ENCODE measurements around the gene CARD14.
"Not testable (repeated sequence)": the region's sequence is repeated elsewhere in the genome, so short reads cannot be mapped to it uniquely, and the experiment has no call there.

CARD14 gene

DNA sequence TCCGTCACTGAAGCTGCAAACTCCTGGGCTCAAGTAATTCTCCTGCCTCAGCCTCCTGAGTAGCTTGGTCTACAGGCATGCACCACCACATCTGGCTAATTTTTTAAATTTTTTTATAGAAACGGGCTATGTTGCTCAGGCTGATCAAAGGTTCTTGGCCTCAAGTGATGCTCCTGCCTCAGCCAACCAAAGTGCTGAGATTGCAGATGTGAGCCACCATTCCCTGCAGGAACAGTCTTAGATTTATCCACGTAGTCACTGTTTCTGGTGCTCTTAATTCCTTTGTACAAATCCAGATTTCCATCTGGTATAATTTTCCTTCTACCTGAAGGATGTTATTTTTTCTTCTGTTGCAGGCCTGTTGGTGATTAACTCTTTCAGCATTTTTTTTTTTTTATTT is 63.4 kb downstream of the CARD14 start:
- no peak for DNase-seq (ENCODE audit: low read depth)
- no peak overlapping the region for H3K4me3 ChIP-seq (ENCODE audit: low read length)
- no peak for TF ChIP-seq CTCF (IDR thresholded peaks at IDR 0.05; ENCODE audit: insufficient read depth, low read depth, low read length, missing control alignments)

DNA sequence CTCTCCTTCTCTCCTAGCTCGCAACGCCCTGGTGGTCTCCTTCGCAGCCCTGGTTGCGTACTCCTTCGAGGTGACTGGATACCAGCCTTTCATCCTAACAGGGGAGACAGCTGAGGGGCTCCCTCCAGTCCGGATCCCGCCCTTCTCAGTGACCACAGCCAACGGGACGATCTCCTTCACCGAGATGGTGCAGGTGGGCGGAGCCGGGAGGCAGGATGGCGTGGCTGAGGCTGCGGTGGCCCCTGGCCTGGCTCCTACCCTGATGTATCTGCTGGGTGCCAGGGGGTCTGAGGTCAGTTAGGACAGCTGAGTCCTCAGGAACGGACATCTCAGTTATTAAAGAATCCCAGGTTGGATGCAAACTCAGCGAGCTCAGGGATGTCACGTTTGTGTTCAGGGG is 67.1 kb downstream of the CARD14 start:
- no peak for TF ChIP-seq CTCF (IDR thresholded peaks at IDR 0.05; ENCODE audit: insufficient read depth, low read depth, low read length, missing control alignments)
- H3K4me3 ChIP-seq (ENCODE audit: low read length), result no peak overlapping the region
- no peak for DNase-seq (ENCODE audit: low read depth)

- DNase-seq (ENCODE audit: low read depth), result no peak
- TF ChIP-seq CTCF (IDR thresholded peaks at IDR 0.05; ENCODE audit: insufficient read depth, low read depth, low read length, missing control alignments), result no peak
- no peak overlapping the region for H3K4me3 ChIP-seq (ENCODE audit: low read length)
These were observed 67.6 kb downstream of the CARD14 start for GRCh38 chr17:80237386-80237785.

GRCh38 chr17:80242505-80242904 is 72.7 kb downstream of the CARD14 start:
- no peak for DNase-seq (ENCODE audit: low read depth)
- no peak for TF ChIP-seq CTCF (IDR thresholded peaks at IDR 0.05; ENCODE audit: insufficient read depth, low read depth, low read length, missing control alignments)

GRCh38 chr17:80243526-80244433 is 74.0 kb downstream of the CARD14 start:
- TF ChIP-seq CTCF (IDR thresholded peaks at IDR 0.05; ENCODE audit: insufficient read depth, low read depth, low read length, missing control alignments), result no peak
- DNase-seq (ENCODE audit: low read depth), result no peak
- H3K4me3 ChIP-seq (ENCODE audit: low read length), result no peak overlapping the region

More at GRCh38 chr17:80242505-80242904, 72.7 kb downstream of the CARD14 start:
- H3K4me3 ChIP-seq (ENCODE audit: low read length), result no peak overlapping the region

DNA sequence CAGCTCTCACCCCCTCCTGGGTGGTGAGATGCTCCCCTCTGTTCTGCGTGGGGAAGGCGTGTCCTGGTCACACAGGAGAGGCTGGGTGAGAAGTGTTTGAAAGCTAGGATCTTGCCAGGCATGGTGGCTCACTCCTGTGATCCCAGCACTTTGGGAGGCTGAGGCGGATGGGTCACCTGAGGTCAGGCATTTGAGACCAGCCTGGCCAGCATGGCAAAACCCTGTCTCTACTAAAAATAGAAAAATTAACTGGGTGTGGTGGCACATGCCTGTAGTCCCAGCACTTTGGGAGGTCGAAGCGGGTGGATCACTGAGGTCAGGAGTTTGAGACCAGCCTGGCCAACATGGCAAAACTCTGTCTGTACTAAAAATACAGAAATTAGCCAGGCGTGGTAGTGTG is 74.6 kb downstream of the CARD14 start:
- H3K4me3 ChIP-seq (ENCODE audit: low read length); DNase-seq (ENCODE audit: low read depth): not testable (repeated sequence)

- no peak for DNase-seq (ENCODE audit: low read depth)
- TF ChIP-seq CTCF (IDR thresholded peaks at IDR 0.05; ENCODE audit: insufficient read depth, low read depth, low read length, missing control alignments), result no peak
- H3K4me3 ChIP-seq (ENCODE audit: low read length), result no peak overlapping the region
These were observed 75.2 kb downstream of the CARD14 start for GRCh38 chr17:80244871-80245509.
